ENCODE measurements around the gene LPAR3.

- TF ChIP-seq CTCF (conservative IDR thresholded peaks at IDR 0.05 in 1 of 2, IDR thresholded peaks at IDR 0.05 in 1 of 2; ENCODE audit: low read depth in 1 of 2, low read length in 2 of 2) = no peak
- TF ChIP-seq EZH2 (IDR thresholded peaks at IDR 0.05; ENCODE audit: low read length, missing control alignments) = no peak
Measured at GRCh38 chr1:84857906-84858305, 35.1 kb downstream of the LPAR3 start.

All from fibroblast of lung (primary cell).